Activated T-cell treated with anti-CD3 and anti-CD28 coated beads, Interleukin-2, amount 50 U/mL, for 72 hours (primary cell): ENCODE measurements around the gene ZBTB7B. TPM values are rescaled to one million over a fixed set of nuclear protein-coding genes. Genes with fewer than 3 reads are reported as not detected.

Experiments
- ATAC-seq, 2 donors: fragments of 150-1000 bp; cut with Tn5 transposase; replicated peaks in 1 of 2; 2 replicates each; pipeline ENCODE4 v1.10.0; 2021; ENCODE audit warnings: moderate library complexity in 2 of 2, mild to moderate bottlenecking in 1 of 2
- DNase-seq, 2 donors: peaks; one replicate each; pipeline ENCODE4 v3.0.0; 2021 to 2022; ENCODE audit warnings: mixed read lengths in 1 of 2
- H3K27ac Mint-ChIP-seq: one replicate; pipeline ENCODE4 v1.8.0; 2022; ENCODE audit warnings: mild to moderate bottlenecking, moderate library complexity, mixed read lengths
- H3K27me3 Mint-ChIP-seq: one replicate; pipeline ENCODE4 v1.8.0; 2022; ENCODE audit warnings: low read depth, mixed read lengths
- H3K36me3 Mint-ChIP-seq, 2 donors: one replicate each; pipeline ENCODE4 v1.8.0; 2022; ENCODE audit warnings: mixed read lengths in 2 of 2, mild to moderate bottlenecking in 1 of 2; ENCODE audit not compliant: insufficient read depth in 2 of 2
- H3K4me1 Mint-ChIP-seq: one replicate; pipeline ENCODE4 v1.8.0; 2022; ENCODE audit warnings: low read depth, mixed read lengths
- H3K4me3 Mint-ChIP-seq, 2 donors: one replicate each; pipeline ENCODE4 v1.8.0; 2022; ENCODE audit warnings: mild to moderate bottlenecking in 2 of 2, mixed read lengths in 2 of 2, moderate library complexity in 2 of 2
- H3K9me3 Mint-ChIP-seq, 2 donors: one replicate each; pipeline ENCODE4 v1.8.0; 2022; ENCODE audit warnings: mixed read lengths in 2 of 2
- total RNA-seq, 2 donors: library from RNA; stranded (reverse); gene quantifications; one replicate each; pipeline ENCODE4 v1.2.3, GENCODE V29; 2022

The ZBTB7B gene
- total RNA-seq, 2 donors from 2014 or later: 129 to 141 TPM

GRCh38 chr1:155064111-155064831, 61.7 kb downstream of the ZBTB7B start:
- peak; percentile 25 to 31 for ATAC-seq
- no peaks in the 10 kb centered on the region for H3K27me3 Mint-ChIP-seq
- H3K4me1 Mint-ChIP-seq: peaks cover 37% of the 10 kb centered on the region
- peaks cover 1 to 2% of the 10 kb centered on the region in 2 donors for H3K36me3 Mint-ChIP-seq
- H3K4me3 Mint-ChIP-seq: peak overlapping the region; percentile 80 to 87
- peak overlapping the region; percentile 2 for H3K27ac Mint-ChIP-seq
- DNase-seq: peak; percentile 29 to 48
- no peaks in the 10 kb centered on the region for H3K9me3 Mint-ChIP-seq

DNA sequence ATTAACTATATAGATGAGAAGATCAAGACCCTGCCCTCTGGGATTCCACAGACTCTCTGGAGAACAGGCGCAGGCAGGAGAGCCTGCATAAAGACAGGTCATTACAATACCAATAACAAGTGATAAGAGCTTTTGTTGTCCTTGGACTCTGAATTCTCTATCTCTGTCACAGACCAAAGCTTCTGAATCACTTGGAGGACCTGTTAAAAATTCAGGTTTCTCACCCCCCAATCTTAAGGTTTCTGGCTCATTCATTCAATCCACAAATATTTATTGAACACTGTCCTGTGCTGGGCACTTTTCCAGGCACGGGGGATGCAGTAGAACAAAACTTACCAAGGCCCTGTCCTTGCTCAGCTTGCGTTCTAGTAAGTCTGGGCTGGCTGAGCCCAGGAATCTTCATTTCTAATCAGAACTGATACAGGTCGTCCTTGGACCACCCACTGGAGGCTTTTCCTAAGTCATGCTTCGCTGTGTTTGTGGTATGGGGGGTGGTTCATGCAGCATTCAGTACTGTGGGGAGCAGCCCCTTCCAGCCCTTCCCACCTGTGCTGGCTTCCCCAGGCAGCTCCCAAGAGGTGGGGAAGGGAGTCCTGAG, 62.3 kb downstream of the ZBTB7B start:
- no peak for DNase-seq
- no peaks in the 10 kb centered on the region for H3K9me3 Mint-ChIP-seq
- H3K4me1 Mint-ChIP-seq: peaks cover 37% of the 10 kb centered on the region
- no peaks in the 10 kb centered on the region for H3K27me3 Mint-ChIP-seq
- no peak for ATAC-seq
- H3K27ac Mint-ChIP-seq: peak overlapping the region; percentile 2
- H3K36me3 Mint-ChIP-seq: peaks cover 1 to 2% of the 10 kb centered on the region in 2 donors
- H3K4me3 Mint-ChIP-seq: peak overlapping the region; percentile 80 to 87

DNA sequence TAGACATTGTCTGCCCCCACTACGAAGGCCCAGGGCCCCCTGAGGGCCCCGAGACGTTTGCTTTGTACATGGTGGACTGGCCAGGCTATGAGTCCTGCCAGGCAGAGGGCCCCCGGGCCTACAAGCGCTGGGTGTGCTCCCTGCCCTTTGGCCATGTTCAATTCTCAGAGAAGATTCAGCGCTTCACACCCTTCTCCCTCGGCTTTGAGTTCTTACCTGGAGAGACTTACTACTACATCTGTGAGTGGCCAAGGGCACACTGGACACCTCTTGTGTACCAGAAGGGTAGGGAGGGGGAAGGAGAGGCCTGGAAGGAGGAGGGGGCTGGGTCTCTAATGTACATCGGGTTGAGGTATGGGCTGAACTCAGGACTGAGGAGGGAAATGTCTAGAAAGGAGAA, 64.2 kb downstream of the ZBTB7B start:
- Mint-ChIP-seq H3K36me3 (peaks cover 1 to 2% of the 10 kb centered on the region in 2 donors), H3K9me3 (no peaks in the 10 kb centered on the region), H3K4me3 (no peak overlapping the region), H3K27ac (no peak overlapping the region), H3K27me3 (no peaks in the 10 kb centered on the region), H3K4me1 (peaks cover 32% of the 10 kb centered on the region)
- DNase-seq (no peak), ATAC-seq (no peak)

Other genes with a start within 250 kb of the ZBTB7B start
- gene KCNN3, start 132.5 kb upstream of the ZBTB7B start, total RNA-seq: under 1 TPM; 0.10 to 0.42 TPM
- gene PMVK, start 66.1 kb upstream of the ZBTB7B start, total RNA-seq: 10 to 100 TPM; 32.4 to 34.6 TPM
- gene PBXIP1, start 46.7 kb upstream of the ZBTB7B start, total RNA-seq: 10 to 100 TPM; 28.0 to 48.0 TPM
- gene PYGO2, start 41.0 kb upstream of the ZBTB7B start, total RNA-seq: 10 to 100 TPM; 43.6 to 45.3 TPM
- 10 to 100 TPM; 55.8 to 58.6 TPM for gene SHC1, start 32.1 kb upstream of the ZBTB7B start, total RNA-seq
- 100 to 1,000 TPM; 251 to 304 TPM for gene CKS1B, start 28.1 kb upstream of the ZBTB7B start, total RNA-seq
- gene FLAD1, start 19.5 kb upstream of the ZBTB7B start, total RNA-seq: 10 to 100 TPM; 45.5 to 55.1 TPM
- gene LENEP, start 9.2 kb upstream of the ZBTB7B start, total RNA-seq: 1 to 10 TPM in 1 of 2 donors, under 1 TPM in 1; 0.65 to 2.3 TPM
- gene DCST2, start 31.0 kb downstream of the ZBTB7B start, total RNA-seq: 1 to 10 TPM; 1.1 to 1.4 TPM
- gene DCST1, start 31.0 kb downstream of the ZBTB7B start, total RNA-seq: under 1 TPM in 1 of 2 donors, not detected in 1; 0.10 TPM
- 10 to 100 TPM; 40.8 to 42.1 TPM for gene ADAM15, start 48.5 kb downstream of the ZBTB7B start, total RNA-seq
- 1 to 10 TPM; 3.4 to 4.0 TPM for gene EFNA4, start 60.9 kb downstream of the ZBTB7B start, total RNA-seq
- gene EFNA3, start 76.0 kb downstream of the ZBTB7B start, total RNA-seq: 1 to 10 TPM; 4.1 to 4.7 TPM
- gene EFNA1, start 125.1 kb downstream of the ZBTB7B start, total RNA-seq: 1 to 10 TPM in 1 of 2 donors, under 1 TPM in 1; 1.00 to 1.4 TPM
- gene SLC50A1, start 133.1 kb downstream of the ZBTB7B start, total RNA-seq: 10 to 100 TPM; 65.0 to 66.3 TPM
- 10 to 100 TPM; 49.4 to 58.9 TPM for gene DPM3, start 137.7 kb downstream of the ZBTB7B start, total RNA-seq
- gene KRTCAP2, start 170.5 kb downstream of the ZBTB7B start, total RNA-seq: 100 to 1,000 TPM; 199 to 203 TPM
- gene TRIM46, start 171.0 kb downstream of the ZBTB7B start, total RNA-seq: 1 to 10 TPM; 8.6 to 9.8 TPM
- gene THBS3, start 205.1 kb downstream of the ZBTB7B start, total RNA-seq: 10 to 100 TPM; 24.7 to 28.7 TPM
- 10 to 100 TPM; 25.5 to 27.4 TPM for gene MTX1, start 205.9 kb downstream of the ZBTB7B start, total RNA-seq